ENCODE data around the gene PCSK5.

Gene PCSK5

DNA sequence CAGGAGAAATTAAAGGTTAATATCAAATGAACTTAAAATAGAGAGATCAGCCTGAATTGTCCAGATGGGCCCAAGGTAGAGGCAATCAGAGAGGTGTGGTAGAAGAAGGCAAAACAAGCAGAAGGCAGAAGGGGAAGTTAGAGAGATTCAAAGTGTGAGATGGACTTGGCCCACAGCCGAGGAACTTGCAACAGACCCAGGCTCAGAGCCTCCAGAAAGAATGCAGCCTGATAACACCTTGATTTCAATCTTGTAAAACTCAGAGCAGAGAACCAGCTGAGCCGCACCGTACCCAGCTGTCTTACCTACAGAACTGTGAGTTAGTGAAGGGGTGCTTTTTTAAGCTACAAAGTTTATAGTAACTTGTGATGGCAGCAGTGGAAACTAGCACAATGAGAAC, 312.9 kb downstream of the PCSK5 start:
- no peak for DNase-seq

DNA sequence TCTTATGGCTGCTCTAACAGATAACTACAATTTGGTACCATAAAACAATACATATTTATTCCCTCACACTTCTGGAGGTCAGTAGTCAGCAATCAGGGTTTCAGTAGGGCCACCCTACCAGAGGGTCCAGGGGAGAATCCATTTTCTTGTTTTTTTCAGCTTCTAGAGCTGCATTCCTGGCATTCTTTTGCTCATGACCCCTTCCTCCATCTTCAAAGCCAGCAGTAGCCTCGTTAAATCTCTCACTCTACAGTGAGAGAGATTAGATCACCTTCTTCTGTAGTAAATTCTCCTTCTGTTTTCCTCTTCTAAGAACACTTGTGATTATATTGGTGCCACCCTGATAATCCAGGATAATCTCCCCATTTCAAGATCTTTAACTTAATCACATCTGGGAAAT, 316.3 kb downstream of the PCSK5 start:
- DNase-seq, result no peak

DNA sequence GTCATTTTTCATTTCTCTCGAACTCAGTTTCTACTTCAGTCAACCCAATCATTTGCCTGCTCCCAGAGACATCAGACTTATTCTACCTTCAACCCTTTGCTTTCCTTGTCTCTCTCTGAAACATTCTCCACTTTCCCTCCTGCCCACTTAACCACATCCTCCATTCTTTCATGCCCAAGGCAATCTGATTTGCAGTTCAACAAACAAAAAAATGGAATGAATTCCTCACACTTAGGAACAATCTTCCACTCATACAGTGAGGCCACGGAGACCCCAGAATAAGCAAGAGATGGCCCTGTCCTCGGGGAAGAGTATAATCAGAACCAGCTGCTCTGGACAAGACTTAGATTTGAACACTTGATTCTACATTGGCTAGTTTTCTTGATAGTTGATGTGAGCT, 323.3 kb downstream of the PCSK5 start:
- no peak for DNase-seq

DNA sequence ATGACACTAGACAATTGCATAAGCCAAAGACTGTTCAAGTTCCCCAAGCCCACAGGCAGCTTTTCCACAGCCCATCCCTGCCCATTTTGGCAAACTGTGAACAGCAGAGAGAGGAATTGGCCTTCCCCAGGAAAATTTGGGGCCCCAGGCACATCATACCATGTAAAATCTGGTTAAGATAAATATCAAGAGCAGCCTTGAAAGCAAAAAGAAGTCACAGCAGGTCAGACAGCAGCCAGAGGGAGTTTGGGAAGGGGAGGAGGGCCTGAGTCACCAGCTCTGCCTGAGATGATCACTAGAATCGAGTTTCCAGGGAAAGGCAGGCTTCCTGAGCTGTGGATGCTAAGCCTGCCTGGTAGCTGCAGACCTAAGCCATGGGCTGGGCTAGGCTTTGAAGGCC, 324.6 kb downstream of the PCSK5 start:
- no peak for DNase-seq

DNA sequence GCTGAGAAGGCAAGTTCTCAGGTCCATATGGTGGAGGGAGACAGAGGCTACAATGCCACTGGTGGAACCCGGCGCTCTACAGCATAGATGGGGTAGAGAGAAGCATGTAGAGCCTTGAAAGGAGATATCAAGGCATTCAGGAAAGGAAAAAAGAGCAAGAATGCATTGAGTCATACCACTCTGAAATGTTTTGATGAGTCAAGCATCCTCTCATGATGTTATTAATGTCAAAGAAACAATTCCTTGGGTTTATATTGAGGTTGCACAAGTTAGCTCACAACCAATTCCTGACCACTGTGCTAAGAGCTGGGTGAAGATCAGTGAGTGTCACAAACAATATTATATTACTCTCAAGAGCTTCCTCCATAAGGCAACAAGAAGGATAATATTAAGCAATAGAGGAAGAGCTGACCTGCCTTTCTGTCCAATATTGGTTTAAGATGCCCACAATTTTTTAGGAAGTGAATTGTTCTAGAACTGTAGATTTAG, 325.7 kb downstream of the PCSK5 start:
- no peak for DNase-seq

DNA sequence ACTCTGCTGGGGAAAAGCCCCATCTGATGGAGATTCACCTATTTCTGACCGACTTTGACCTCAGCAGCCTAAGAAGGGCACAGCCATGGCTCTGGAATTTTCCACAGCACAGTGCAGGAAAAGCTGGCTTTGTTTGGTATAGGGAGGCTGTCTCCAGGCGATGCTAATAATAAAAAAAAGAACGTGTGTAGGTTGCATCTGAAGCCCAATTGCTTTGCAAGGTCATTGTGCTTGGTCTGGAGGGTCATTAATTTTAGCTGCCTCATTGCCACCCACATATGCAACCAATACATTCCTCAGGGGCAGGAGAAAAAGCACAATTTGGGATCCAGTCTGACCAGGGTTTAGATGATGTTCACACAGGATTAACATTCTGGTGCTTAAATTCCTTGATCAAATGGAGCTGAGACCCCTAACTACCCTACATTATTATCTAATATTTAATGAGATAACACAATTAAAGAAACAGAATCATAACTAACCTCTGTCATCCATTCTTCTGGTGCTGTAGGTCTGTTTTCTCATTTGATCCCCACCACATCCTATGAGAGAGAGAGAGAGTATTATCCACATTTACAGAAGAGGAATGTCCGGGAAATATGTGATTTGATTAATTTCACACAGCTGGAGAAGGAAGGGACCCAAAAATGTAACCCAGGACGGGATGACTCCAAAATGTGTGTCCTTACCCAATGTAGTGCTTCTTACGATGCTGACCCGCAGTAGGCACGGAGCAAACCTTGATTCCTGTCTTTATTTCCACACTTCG, 327.8 kb downstream of the PCSK5 start:
- DNase-seq, result no peak

DNA sequence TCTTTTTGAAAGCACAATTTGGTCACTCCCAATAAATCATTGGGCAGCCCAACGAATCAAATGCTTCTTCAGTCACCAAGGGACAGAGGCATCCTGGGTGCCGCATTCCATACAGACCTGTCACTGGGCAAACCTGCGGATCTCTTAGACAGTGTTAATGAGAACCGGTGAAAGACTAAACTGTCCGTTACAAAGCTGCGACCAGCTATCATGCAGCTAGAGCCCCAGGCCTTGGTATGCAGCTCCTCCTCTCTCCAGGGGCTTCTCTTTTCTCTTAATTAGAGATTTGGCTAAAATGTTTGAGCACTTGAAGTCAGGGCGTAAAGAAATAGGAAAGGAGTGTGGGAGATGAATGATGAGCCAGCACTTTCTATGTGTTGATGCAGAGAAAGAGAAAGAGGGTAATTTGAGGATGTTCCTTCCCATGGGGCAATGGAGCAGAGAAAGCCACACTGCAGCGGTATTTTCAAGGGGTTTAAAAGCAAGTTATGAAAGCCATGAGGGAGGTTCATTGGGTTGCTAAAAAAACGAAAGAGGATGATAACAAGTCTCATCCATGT, 328.5 kb downstream of the PCSK5 start:
- DNase-seq, result no peak

DNA sequence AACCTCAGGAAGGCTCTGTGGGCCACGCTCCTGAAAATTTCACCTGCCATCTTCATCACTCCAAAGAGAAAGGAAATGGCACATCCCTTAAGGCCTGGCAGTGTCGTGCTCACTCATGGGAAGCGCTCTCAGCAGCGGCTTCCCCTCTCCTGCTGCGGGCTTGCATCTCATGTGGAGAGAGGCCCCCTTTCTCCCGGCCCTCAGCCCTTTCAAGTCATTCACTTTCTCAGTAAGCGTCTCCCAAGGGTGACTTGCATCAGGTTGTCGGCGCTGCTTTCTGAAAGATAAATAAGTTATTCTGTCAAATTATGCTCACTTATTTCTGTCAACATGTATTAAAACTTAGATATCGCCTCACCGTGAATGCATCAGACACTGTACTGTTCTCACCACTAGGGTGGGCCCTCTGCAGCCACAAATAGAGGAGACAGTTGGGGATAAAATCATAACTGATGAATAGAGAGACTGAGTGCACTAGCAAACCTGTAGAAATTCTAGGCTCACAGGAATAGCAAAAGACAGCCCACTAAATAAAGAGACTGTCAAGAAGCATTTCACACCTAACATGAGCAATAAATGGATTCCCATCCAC, 329.2 kb downstream of the PCSK5 start:
- DNase-seq, result no peak

DNA sequence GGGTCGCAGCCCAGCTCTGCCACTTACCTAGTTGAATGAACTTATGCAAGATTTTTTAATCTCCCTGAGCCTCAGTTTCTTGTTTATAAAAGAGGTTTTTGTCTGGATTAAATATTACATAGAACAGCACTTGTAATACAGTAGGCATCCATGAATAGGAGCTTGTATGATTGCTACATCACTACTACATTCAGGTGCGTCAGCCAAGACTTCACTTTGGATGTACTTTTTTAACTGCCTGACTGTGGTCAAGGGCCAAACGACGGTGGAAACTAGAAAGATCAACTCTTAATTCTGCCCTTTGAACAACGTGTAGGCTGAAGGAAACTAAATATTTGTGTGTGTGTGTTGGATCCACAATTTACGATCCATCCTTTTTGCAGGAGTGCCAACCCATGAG, 330.9 kb downstream of the PCSK5 start:
- DNase-seq, result no peak

DNA sequence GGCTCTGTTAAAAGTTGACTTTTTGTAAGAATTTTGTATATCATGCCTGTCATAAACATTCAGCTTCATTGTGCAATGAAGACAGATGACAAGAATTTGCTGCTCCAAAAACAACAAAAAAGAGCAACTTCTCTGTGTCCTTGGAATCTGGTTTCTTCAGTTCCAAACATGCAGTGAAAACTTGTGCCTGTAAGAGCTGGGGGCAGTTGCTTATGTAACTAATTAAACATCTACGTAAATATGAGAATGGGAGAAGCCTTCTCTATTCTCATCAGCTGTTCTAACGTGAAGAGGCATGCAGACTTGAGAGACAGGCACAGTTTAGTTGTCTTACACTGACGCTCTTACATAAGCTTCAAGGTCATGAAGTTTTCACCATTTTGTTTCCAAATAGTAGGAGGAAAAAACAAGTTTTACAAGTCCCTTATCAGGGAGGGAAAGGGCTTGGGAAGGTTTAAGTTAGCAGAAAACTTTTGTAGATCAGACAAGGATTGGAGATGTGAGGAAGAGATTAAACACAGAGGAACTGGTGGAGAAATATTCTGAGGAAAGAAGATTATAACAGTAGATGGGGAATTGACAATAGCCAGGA, 333.4 kb downstream of the PCSK5 start:
- no peak for DNase-seq

DNA sequence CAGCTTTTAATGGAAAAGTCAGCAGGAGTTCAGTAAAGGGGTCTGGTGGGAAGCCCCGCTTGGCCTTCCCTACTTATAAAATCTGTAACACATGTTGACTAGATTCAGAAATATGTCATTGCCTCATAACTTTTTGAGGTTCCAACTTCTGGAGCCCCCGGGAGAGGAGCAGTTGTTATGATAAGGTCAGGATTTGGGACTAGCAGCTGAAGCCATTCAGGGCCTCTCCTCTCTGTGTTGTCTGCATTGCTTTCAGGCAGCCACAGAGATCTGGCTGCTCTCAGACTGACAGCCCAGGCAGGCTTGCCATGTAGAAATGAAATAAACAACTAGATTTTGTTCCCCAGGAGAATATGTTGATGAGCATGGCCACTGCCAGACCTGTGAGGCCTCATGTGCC, 336.7 kb downstream of the PCSK5 start:
- DNase-seq, result no peak

DNA sequence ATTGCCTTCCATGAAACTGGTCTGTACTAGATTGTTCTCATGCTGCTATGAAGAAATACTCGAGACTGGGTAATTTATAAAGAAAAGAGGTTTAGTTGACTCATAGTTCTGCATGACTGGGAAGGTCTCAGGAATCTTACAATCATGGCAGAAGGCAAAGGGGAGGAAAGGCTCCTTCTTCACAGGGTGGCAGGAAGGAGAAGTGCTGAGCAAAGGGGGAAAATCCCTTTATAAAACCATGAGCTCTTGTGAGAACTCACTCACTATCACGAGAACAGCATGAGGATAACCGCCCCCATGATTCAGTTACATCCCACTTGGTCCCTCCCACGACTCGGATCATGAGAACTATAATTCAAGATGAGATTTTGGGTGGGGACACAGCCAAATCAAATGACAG, 340.5 kb downstream of the PCSK5 start:
- DNase-seq, result no peak

DNA sequence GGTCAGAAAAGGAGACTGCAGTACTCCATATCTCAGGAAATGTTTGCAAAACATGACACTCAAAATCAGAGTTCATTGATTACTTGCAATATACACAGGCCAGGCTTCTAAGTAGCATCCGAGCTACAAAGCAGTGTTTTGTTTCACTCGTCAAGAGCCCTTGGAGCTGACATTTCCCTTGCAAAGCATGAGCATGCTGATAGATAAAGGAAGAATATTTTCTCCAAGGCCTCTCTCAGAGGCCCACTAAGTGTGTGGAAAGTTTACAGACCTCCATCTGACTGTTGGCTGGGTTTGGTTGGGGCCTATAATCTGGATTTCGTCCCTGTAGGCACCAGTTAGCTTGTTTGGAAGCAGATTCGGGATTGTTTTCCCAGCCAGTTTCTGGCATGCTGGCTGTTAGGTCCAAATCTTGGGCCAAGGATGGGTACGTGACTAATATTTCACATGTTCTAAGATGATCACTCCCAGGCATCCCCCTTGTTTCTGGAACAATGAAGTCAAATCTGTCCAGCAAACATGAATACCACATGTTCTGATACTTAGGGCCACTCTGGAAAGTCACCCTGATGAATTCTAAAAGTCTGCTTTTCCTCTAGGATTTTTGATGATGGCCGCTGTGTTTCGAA, 342.5 kb downstream of the PCSK5 start:
- DNase-seq, result no peak

DNA sequence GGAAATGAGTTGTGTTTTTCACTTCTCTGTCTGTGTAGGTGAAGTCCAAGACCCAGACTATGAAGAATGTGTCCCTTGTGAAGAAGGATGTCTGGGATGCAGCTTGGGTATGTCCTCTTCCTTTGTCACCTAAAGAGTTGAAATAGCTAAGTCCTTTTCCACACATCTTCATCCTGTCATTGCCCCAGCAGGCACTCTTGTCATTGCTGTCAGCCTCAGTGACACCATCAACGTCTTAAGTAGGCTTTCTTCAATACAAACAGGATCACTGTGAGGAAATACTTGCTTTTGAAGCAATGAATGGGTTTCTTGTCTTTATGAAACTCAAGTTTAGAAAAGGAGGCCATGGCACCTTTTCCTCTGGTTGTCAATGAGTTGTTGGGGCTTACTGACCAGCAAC, 350.1 kb downstream of the PCSK5 start:
- DNase-seq, result no peak

DNA sequence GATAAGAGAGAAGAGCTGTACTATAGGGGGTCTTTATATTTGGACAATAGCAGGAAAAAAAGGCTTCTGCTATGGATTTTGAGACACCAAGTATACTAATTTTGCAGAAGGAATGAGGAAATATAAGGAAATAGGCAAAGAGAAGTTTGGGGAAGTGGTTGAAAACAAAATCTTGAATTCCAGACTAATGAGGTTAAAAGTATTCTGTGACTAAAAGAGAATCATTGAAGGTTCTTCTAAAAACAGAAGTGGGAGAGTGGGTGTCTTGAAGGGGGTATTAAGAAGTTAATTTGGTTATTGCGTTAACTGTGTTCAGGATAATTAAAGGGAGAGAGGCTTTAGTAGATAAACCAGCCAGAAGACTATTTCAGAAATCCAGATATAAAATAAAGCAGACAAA, 355.0 kb downstream of the PCSK5 start:
- no peak for DNase-seq

DNA sequence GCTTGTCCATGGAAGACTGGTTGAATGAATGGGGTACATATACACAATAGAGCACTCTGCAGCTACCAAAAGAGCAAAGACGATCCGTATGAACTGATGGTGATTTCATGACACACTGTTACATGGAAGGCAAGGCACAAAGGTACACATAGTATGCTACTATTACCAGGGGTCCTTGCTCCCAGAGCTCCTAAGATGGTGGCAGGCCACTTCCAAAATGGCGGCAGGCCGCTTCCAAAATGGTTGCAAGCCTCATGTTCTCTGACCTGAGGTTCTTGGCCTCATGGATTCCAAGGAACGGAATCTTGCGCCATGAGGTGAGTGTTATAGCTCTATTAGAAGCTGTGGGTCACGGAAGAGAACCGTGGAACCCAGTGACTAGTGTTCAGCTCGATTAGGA, 356.2 kb downstream of the PCSK5 start:
- DNase-seq, result no peak

DNA sequence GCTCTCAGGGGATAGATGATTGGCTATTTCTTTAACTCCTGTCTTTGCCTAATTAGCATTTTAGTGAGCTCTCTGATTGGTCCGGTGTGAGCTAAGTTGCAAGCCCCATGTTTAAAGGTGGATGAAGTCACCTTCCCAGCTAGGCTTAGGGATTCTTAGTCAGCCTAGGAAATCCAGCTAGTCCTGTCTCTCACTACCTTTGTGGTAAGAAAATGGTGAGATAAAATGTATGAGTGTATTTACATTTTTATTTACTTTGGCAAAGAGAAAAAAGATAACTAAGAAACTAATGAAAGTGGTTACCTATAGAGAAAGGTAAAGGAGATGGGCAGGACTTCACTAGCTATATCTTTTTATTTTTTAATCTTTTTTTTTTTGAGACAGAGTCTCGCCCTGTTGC, 357.0 kb downstream of the PCSK5 start:
- no peak for DNase-seq

DNA sequence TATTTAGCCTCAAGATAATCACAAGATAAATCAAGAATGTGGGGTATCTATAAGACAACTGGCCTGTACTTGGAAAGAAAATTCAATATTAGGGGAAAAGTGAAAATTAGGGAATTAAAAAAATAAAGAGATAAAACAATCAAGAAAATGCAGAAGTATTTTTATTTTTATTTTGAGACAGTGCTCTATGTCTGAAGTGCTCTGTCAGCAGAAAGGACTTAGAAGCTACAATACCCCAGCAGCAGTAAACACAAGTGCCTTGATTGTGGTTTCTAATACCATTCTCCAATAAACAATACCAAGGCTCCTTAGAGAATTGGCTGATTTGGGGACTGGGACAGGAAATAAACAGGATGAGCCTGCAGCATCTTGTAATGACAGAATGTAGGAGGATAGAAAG, 358.8 kb downstream of the PCSK5 start:
- no peak for DNase-seq

DNA sequence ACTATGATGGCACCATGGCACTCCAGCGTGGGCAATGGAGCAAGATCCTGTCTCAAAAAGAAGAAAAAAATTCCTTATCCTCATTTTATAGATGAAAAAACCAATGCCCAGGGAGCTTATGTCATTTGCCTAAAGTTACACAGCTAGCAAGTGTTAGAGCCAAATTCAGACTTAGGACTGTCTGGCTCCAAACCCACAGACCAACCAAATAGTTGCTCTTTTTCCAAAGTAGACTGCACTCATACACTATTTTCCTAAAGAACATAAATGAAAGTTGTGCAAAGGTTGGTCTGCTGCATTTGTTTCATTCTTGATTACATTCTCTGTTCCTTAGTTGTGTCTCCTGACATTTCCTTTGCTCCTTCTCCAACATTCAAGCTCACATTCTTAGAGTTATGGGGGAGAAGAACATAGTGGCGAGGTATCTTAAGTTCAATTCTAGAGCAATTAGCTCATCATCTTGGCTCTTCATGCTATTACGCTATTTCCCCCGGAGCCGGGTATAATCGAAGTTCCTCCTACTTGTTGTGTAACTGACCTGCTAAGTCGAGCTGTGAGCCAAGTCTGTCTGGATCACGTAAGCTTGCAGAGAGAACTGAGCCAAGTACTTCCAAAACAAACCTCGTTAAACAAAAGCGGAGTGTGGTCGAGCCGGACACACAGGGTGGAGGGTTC, 365.4 kb downstream of the PCSK5 start:
- no peak for DNase-seq

DNA sequence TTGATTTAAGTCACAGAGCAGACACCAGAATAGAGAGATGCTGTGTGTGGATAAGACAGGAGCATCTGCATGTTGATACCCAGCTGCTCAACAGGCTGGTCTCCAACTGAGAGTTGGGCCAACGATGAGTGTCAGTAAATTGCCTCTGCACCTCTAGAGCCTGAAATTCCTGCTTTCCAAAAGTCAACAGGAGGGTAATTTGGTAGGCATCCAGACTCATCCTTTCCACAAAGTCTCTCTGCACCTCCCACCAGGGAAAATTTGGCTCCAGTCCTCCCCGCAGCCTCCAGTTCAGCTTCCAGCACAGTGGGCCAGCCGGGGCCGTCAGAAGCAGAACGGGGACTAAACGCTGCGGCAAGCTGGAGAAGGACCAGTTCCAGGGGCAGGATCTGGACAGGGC, 366.8 kb downstream of the PCSK5 start:
- no peak for DNase-seq

DNA sequence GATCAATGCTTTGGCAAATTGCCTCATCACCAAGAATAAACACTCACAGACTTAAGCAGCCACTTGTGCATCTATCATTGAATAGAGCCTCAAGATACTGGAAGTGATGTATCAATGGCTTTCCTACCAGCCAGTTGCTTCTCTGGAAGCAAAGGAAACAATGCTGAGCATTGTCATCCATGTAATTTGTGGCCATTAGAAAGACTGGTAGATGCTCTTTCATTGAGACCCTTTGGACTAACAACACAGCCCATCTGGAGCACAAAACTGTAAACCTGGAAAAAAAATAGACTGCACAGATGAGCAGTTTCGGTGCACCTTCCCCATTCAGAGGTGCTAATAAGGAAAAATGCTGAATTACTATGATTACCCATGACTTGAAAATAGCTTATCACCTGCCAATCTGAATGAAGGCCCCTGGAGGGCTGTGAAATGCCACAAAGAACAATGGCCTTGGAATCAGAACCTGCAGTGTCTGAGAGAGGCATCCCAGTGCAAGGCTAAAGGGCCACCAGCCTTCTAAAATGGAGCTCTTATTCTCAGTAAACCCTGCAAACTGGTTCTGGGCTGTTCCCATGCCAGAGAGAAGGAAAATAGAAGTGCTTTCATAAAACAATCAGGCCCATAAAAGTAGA, 376.3 kb downstream of the PCSK5 start:
- no peak for DNase-seq

DNA sequence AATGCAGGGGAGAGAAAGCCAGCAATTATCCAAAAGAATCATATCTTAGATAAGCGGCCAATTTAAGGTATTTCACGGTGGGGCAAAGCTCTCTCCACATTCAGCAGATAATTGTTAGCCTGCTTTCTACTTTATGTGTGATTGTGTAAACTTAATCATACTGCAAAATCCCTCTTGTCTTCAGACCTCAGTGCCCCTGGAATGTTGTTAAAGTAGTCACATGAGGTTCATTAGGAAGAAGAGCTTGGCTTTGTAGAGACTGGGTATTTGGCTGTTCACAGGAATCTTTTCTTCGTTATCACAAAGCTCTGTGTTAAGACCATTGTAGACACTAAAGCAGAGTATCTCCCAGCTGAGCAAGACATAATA, 376.8 kb downstream of the PCSK5 start:
- no peak for DNase-seq

DNA sequence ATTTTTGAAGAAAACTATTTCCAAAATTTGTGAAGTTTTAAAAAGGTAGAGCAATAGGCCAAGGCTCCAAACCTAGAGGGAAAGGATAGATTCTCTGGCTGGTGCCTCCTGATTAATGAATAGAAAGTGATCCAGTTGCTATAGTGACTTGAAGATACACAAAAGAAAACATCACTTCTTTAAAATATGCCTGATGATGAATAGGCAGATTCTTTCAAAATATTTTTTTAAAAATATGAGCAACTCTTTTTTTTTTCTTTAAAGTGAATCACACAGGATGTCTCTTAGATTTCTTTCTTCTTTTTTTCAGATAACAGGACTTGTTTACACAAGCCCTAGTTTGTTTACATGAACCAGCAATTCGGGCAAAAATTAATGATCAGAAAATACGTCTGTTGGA, 379.3 kb downstream of the PCSK5 start:
- no peak for DNase-seq

All from activated gamma-delta T cell (primary cell).